Measurements from ENCODE around the gene SFSWAP.
"Not testable (repeated sequence)": the region's sequence is repeated elsewhere in the genome, so short reads cannot be mapped to it uniquely, and the experiment has no call there.

SFSWAP gene

GRCh38 chr12:131809476-131810254, 98.8 kb downstream of the SFSWAP start:
- DNase-seq (ENCODE audit: low read depth in 2 of 2), result not testable (repeated sequence)

- DNase-seq (ENCODE audit: low read depth in 2 of 2), result no peak
Measured at GRCh38 chr12:131810726-131811125, 99.8 kb downstream of the SFSWAP start.

- DNase-seq (ENCODE audit: low read depth in 2 of 2), result no peak
Measured at GRCh38 chr12:131815131-131815530, 104.2 kb downstream of the SFSWAP start.

- DNase-seq (ENCODE audit: low read depth in 2 of 2), result no peak
Measured at GRCh38 chr12:131816495-131816894, 105.6 kb downstream of the SFSWAP start.

GRCh38 chr12:131817241-131817640, 106.4 kb downstream of the SFSWAP start:
- DNase-seq (ENCODE audit: low read depth in 2 of 2), result no peak

GRCh38 chr12:131818821-131819585, 108.1 kb downstream of the SFSWAP start:
- no peak for DNase-seq (ENCODE audit: low read depth in 2 of 2)

- DNase-seq (ENCODE audit: low read depth in 2 of 2), result no peak
Measured at GRCh38 chr12:131824450-131824849, 113.6 kb downstream of the SFSWAP start.

- DNase-seq (ENCODE audit: low read depth in 2 of 2), result no peak
Measured at GRCh38 chr12:131825146-131825892, 114.4 kb downstream of the SFSWAP start.

GRCh38 chr12:131826097-131826928, 115.4 kb downstream of the SFSWAP start:
- DNase-seq (ENCODE audit: low read depth in 2 of 2), result no peak

GRCh38 chr12:131827961-131828534, 117.2 kb downstream of the SFSWAP start, which contains the start of gene MMP17:
Gene MMP17, plus strand, starts transcription at chr12:131828393. Its CDS starts 102 bp downstream, at chr12:131828495.
- DNase-seq (ENCODE audit: low read depth in 2 of 2), result peak in 1 of 2 donors; percentile 31

- DNase-seq (ENCODE audit: low read depth in 2 of 2), result no peak
Measured at GRCh38 chr12:131828671-131829355, 117.9 kb downstream of the SFSWAP start.

GRCh38 chr12:131829356-131829747, 118.5 kb downstream of the SFSWAP start:
- DNase-seq (ENCODE audit: low read depth in 2 of 2), result no peak

- DNase-seq (ENCODE audit: low read depth in 2 of 2), result no peak
Measured at GRCh38 chr12:131829791-131830334, 119.0 kb downstream of the SFSWAP start.

- DNase-seq (ENCODE audit: low read depth in 2 of 2), result no peak
Measured at GRCh38 chr12:131830335-131830913, 119.5 kb downstream of the SFSWAP start.

GRCh38 chr12:131830914-131831571, 120.2 kb downstream of the SFSWAP start:
- peak; percentile 12 to 34 for DNase-seq (ENCODE audit: low read depth in 2 of 2)

- DNase-seq (ENCODE audit: low read depth in 2 of 2), result no peak
Measured at GRCh38 chr12:131831635-131832041, 120.7 kb downstream of the SFSWAP start.

- DNase-seq (ENCODE audit: low read depth in 2 of 2), result no peak
Measured at GRCh38 chr12:131832321-131833231, 121.7 kb downstream of the SFSWAP start.

- DNase-seq (ENCODE audit: low read depth in 2 of 2), result no peak
Measured at GRCh38 chr12:131833288-131833895, 122.5 kb downstream of the SFSWAP start.
